ENCODE data around the gene EIF3L. TPM values are rescaled to one million over a fixed set of nuclear protein-coding genes. Genes with fewer than 3 reads are reported as not detected.

Gene EIF3L
- total and polyA plus RNA-seq, 10 of the 15 experiments (the other 5 are each of a cell fraction or from before 2014, with no cell fraction given): 294 to 1,037 (median 618) TPM

- TF ChIP-seq REST (IDR thresholded peaks at IDR 0.05; ENCODE audit: low read depth, low read length): no peak
- TF ChIP-seq SMC3 (IDR thresholded peaks at IDR 0.05; ENCODE audit: borderline replicate concordance, low read length): no peak
- TF ChIP-seq STAT1 (conservative IDR thresholded peaks at IDR 0.05): no peak
- TF ChIP-seq MYB (IDR thresholded peaks at IDR 0.05; ENCODE audit: borderline replicate concordance, low read depth, low read length): no peak
- no peak for TF ChIP-seq RAD21 (IDR thresholded peaks at IDR 0.05; ENCODE audit: insufficient read depth, low read depth, low read length)
- TF ChIP-seq SMAD5 (IDR thresholded peaks at IDR 0.05; ENCODE audit: low read depth): no peak
- TF ChIP-seq NR2F1 (conservative IDR thresholded peaks at IDR 0.05): no peak
These were observed 28.9 kb upstream of the EIF3L start (continued) for GRCh38 chr22:37820350-37820749.

DNA sequence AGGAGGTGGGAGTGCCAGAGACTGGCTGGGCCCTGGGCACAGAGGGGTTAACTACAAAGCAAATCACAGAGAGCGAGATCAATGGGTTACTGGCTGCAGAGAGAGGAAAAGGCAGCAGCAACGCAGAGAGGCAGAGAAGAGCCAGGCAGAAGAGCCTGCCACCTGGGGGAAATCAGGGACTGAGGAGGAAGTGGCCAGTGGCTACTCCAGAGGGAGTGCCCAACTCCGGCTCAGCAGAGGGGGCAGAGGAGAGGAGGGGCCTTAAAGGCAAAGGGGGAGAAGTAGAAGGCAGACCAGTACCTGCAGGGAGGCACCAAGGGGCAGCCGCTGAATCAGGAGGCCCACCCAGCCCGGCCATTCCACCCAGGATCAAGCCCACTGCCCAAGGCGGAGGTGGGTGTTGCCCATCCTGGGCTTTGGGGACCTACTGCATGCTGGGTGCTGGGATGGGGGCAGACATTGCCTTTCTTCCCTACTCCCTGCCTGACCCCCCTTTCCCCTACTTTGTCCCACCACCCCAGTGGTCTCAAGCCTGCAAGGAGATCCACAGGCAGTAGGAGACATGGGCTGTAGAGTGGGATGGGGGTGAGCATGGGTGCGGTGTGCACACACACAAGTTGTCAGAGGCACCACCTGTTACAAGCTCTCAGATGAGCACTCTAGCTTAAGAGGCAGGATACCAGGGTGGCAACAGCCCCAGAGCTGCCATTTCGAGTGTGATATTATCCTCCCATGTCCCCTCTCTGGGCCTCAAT, 27.0 kb upstream of the EIF3L start:
- TF ChIP-seq CEBPB (IDR thresholded peaks at IDR 0.05; ENCODE audit: borderline replicate concordance in 1 of 2, low read depth in 2 of 2, low read length in 2 of 2): no peak
- TF ChIP-seq NRF1 (conservative IDR thresholded peaks at IDR 0.05; ENCODE audit: low read depth, low read length): no peak
- TF ChIP-seq ZZZ3 (IDR thresholded peaks at IDR 0.05; ENCODE audit: control insufficient read depth, insufficient read length, low read depth): no peak
- no peak overlapping the region for H2AFZ ChIP-seq (ENCODE audit: control insufficient read depth, low read depth, low read length)
- peaks cover 0 to 2% of the 10 kb centered on the region in 2 experiments; a peak in 2 of 4 replicates for H3K27me3 ChIP-seq (replicated peaks in 1 of 2; ENCODE audit: control insufficient read depth in 2 of 2, insufficient read depth in 2 of 2, low read length in 1 of 2)
- ChIA-PET SMC1A (ENCODE audit: uncharacterized antibody, unreplicated experiment) (no interaction called here), POLR2A (no interaction called here), RAD21 (ENCODE audit: unreplicated experiment) (no interaction called here), CTCF (interaction anchor here (0.8 to 0.9 kb wide), 2 partner anchors 33 to 41 kb away, joined by 3 read pairs; no protein-coding TSS in a partner anchor)
- no peak overlapping the region for H3K27ac ChIP-seq (ENCODE audit: control insufficient read depth, insufficient read depth)
- no peaks in the 10 kb centered on the region for H3K9me3 ChIP-seq (replicated peaks; ENCODE audit: control insufficient read depth, insufficient read depth, low read length)
- ATAC-seq: no peak
- H3K9ac ChIP-seq (ENCODE audit: control insufficient read depth, insufficient read depth, low read length): no peak overlapping the region
- no peak for DNase-seq (ENCODE audit: low read depth, low spot score)
- H3K36me3 ChIP-seq (ENCODE audit: control insufficient read depth in 2 of 2, insufficient read depth in 2 of 2, low read length in 1 of 2): no peaks in the 10 kb centered on the region
- in situ Hi-C loops (cut with MboI) (no loop called here), intact Hi-C loops (cut with micrococcal nuclease; ENCODE audit: unreplicated experiment) (no loop called here)
- 37% methylated on average over 8 of the region's 8 CpGs for WGBS (ENCODE audit: insufficient coverage, insufficient replicate concordance, low lambda C conversion rate, missing lambda C conversion rate)
- H3K79me2 ChIP-seq (ENCODE audit: control insufficient read depth, insufficient read depth, low read length): no peaks in the 10 kb centered on the region
- H3K4me2 ChIP-seq (ENCODE audit: control insufficient read depth, insufficient read depth): no peak overlapping the region
- H3K4me3 ChIP-seq: no peak overlapping the region
- FAIRE-seq: no peak
- H3K4me1 ChIP-seq (ENCODE audit: control insufficient read depth, insufficient read depth, low read length): peaks cover 10% of the 10 kb centered on the region
- no TSS peak for BruUV-seq (replicated peaks)
- no peaks in the 10 kb centered on the region for H4K20me1 ChIP-seq (ENCODE audit: control insufficient read depth, insufficient read depth)
